Femur (tissue), 1 donor: ENCODE measurements around the gene PHAF1.
A peak's percentile ranks its signal among the peaks of the same experiment; 100 is the strongest.

Source experiments
- DNase-seq: peaks from one replicate; pipeline ENCODE4 v3.0.0-alpha.2; 2017

Gene PHAF1

DNA sequence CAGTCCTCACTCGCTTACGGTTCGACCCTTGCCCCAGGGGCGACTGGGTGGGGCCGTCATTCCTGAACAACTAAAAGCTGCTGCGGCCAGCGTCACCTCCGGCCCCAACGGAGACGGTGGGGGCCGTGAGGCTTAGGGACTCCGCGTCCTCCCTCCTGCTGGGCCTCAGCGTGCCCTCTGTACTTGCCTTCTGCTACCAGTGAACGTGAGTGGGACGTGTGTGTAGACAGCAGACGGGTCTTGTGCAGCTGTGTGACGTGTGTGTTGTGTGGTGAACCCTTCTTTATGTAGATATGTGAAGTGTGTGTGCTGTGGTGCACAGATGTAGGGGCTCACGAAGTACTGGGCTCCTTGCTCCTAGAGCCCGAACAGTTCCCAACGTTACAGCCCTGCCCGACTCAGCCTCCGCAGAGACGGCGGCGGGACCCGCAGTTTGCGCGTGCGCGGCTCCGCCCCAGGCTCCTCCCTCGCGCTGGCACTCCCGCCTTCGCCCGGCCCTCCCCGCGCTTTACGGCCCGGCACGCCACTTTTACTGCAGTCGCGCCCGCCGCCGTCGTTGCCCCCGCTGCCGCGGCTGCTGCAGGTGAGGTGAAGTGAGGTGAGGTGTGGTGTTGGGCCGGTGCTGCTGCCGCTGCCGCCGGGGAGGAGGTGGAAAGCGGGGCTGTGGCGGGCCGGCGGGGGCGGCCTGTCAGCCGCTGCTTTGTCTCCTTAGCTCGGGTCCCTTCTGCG, at the start of gene PHAF1:
Gene PHAF1 (plus strand): TSS at position 535 of the 729 bp plus-strand sequence. CDS start 235 bp downstream, outside the sequence.
- DNase-seq = peak; percentile 96

DNA sequence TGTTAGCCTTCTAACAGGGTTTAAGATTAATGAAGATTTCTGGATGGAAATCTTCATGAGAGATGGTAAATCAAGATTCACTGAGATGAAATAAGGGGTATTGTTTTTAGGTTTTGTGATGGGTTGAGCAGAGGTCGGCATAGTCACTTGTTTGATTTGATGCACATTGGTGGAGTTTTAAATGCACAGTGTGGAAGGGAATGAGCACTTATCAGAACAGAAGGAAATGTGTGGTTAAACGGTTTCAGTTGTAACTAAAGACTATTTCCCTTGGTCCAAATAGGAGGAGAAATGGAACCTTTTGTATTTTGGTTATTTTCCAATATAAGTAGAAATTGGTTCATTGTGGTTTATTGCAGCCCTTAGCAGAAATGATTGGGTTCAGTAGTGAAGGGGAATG, 46.7 kb upstream of the PHAF1 start:
- no peak for DNase-seq

DNA sequence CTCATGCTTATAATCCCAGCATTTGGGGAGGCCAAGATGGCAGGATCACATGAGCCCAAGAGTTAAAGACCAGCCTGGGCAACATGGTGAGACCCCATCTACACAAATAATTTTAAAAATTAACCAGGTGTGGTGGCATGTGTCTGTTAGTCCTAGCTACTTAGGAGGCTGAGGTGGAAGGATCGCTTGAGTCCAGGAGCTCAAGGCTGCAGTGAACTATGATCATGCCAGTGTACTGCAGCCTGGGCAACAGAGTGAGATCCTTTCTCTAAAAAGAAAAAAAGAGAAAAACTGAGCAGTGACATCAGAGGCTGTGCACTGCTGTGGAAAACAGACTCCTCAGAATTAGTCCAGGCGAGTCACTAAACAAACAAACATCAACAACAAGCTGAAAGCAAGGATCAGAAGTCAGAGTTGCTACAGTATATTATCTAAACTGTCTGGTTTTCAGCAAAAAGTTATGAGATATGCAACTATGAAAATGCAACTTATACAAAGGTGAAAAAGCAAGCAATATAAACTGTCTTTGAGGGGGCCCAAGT, 41.5 kb upstream of the PHAF1 start:
- DNase-seq = no peak

DNA sequence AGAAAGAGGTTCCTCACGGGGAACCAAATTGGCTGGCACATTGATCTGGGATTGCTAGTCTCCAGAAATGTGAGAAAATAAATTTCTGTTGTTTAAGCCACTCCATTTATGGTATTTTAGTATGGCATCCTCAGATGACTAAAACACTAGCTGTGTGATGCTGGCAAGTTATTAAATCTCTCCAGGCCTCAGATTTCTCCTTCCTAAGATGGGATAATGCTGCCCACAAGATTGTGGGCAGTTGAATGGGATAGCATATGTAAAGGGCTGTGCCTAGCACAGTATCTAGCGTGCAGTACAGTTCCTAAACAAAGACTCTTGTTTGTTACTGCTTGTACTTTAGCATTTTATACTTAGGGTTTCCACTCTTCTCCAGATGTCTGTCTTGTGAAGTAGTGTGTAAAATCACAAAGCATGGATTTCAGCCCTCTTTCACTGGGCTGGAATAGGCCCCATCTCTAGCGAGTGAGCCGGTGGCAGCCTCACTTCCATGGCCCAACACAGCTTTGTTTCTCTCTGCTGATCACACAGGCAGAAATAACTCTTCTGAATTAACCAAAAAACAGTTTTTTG, 38.2 kb upstream of the PHAF1 start:
- no peak for DNase-seq

DNA sequence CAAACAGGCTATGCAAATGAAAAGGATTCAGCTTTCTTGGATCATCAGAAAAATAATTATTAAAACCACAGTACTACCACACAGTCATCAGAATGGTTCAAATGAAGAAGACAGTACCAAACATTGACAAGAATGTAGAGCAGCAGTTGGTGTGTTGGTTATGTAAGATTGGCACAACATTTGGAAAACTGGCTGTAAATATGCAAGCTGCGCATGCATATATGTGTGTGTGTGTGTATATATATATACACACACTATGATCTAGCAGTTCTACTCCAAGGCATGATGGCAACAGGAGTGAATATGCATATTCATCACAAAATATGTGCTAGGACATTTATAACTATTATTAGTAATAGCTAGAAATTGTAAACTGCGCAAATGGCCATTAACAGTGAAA, 34.4 kb upstream of the PHAF1 start:
- DNase-seq = no peak

DNA sequence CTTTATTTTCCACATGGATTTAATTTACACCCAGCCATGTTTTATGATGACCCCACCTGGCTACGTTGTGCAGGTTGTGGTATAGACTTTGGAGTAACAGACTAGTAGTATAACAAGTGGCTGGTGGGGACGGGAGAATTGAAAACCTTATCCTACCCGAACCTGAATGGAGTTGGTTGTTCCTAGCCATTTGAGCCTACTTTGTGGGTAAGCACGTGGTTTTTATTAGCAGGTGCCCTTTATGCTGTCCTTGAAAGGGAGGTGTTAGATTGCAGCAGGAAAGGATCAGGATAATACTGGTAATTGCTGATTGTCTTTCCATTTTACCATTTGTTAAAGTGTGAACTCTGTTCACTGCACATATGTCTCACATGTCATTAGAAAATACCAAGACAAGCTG, 31.9 kb upstream of the PHAF1 start:
- no peak for DNase-seq

DNA sequence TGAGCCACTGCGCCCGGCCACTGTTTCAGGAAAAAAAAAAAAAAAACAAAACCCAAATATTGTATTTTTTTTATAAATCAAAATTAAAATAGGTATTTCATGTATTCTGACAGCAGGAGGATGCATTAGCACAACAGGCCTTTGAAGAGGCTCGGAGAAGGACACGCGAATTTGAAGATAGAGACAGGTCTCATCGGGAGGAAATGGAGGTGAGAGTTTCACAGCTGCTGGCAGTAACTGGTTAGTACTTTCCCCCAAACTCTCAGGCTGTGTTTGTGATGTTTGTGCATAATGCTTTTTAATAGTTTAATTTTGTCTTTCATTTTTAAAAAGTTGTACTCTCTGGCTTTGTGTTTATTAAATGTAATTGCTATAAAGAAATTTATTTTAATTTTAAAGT, 27.6 kb upstream of the PHAF1 start:
- no peak for DNase-seq

DNA sequence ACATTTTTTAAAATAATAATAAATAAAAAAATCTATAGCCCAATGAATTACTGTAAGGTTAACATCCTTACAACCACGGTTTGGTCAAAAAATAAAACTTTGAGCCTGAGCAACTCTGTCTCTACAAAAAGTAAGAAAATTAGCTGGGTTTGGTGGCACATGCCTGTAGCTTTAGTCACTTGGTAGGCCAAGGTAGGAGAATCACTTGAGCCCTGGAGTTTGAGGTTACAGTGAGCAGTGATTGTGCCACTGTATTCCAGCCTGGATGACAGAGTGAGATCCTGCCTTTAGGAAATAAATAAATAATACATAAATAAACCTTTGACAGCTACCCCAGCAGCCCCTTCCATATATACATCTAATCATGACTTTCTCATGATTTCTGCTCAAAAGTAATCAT, 26.9 kb upstream of the PHAF1 start:
- DNase-seq = no peak

DNA sequence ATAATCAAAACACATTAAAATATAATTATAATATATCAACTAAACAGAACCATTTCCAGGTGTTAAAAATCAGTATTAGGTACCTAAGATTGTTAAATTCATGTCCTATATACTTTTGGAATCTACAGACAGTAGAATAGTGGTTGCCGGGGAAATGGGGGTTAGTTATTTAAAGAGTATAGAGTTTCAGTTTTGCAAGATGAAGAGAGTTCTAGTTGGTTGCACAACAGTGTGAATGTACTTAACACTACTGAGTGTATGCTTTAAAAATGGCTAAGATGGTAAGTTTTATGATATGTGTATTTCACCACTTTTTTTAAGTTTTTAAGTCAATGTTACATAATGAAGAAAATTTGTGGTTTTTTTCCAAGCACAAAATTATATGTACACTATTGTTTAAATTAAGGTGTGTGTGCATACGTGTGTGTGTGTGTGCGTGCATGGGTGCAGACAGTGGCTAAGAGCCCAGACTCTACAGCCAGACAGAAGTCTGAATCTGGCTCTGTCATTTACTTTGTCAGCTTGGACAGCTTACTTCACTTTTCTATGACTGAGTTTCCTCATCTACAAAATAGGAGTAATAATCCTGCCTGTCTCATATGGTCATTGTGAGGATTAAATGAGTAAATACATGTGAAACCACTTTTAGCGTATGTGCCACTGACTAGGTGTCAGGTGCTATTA, 25.3 kb upstream of the PHAF1 start:
- DNase-seq = no peak

DNA sequence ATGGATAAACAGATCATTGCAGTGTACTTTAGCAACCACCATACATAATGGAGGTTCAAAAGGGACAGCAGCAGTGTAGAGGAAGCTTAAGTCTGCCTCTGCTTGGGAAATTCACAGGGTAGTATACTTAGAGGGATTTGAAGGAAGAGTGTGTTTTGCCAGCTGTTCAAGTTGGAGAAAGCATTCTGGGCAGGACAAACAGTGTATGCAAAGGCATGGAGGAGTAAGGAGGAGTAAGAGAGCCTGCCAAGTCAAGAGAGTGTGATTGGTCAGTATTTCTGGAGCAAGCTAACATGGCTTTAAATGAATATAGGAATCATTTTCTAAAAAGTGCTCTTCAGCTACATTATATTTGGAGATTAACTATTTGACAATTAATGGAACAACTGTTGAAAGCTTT, 22.9 kb upstream of the PHAF1 start:
- peak; percentile 40 for DNase-seq

DNA sequence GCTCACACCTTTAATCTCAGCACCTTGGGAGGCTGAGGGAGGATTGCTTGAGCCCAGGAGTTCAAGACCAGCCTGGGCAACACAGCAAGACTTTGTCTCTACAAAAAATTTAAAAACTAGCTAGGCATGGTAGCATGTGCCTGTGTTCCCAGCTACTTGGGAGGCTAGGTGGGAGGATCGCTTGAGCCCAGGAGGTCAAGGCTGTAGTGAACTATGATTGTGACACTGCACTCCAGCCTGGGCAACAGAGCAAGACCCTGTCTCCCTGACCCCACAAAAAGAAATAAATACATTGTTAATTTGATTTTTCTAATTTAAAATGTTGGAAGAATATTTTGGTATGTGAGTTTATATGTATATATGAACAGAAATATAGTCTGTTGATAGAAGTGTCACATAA, 22.4 kb upstream of the PHAF1 start:
- no peak for DNase-seq

DNA sequence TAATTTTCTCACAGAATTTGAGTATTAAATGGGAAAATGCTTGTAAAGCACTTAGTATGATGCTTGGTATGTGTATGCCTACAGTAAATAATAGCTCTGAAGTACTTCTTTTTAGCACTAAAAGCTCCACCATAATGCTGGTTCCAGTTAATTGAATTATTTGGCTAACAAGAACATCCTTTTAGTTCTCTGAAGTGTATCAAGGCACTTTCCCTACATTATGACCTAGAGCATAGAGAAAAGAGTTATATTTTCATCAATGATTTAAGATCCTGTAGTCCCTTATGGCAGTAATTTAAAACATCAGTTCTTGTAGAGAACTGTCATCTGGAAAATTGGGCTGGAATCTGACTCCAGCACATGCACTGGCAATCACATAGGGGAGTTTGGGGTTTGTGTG, 21.9 kb upstream of the PHAF1 start:
- no peak for DNase-seq

DNA sequence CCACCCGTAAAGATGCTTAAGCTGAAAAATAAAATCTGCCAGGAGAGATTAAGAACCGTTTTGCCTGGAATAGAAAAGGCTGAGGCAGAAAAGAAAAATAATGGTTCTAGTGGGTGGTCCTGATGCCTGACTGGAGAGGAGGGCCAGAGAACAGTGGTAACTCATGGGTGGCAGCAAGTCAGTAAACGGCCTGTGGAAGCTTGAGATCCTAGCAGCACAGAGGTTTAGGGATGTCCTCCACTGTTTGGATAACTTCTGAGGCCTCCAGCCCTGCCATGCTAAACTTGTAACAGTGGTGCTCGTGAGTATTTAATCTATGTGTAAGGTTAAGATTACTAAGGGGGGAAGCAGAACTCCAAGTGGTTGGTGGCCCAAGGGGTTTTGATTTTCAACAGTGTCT, 21.2 kb upstream of the PHAF1 start:
- no peak for DNase-seq

DNA sequence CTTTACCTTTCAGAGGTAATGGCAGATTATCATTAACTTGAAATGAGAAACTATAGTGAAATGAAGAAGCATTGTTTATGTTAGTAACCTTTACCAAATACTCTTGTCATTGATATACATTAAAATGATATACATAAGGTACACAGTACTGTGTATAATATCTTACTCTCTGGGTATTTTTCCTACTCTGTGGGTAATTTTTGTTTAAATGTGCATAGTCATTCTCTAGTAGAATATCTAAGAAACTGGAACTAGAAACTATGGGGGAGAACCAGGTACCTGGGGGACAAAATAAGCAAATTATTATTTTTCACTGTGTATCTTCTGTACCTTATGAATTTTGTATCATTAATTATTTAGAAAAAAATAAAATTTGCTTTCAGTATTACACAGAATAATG, 20.6 kb upstream of the PHAF1 start:
- no peak for DNase-seq

DNA sequence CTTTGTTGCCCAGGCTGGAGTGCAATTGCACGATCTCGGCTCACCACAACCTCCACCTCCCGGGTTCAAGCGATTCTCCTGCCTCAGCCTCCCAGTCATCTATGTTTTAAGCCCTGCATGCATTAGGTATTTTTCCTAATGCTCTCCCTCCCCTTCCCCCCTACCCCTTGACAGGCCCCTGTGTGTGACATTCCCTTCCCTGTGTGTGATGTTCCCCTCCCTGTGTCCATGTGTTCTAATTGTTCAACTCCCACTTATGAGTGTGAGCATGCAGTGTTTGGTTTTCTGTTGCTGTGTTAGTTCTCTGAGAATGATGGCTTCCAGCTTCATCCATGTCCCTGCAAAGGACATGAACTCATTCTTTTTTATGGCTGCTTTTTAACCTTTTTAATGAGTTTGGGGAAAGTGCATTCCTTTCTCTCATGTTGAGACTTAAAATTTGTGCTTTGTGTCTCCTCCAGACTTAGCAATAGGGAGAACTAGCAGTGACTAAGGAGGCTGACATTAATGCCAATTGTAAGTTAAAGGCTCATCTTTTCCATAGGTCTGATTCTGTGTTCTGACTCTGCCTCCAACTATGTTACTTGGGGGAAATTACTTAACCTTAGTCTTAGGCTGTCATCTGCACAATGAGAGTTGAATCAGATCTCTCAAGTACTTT, 17.7 kb upstream of the PHAF1 start:
- DNase-seq = no peak

DNA sequence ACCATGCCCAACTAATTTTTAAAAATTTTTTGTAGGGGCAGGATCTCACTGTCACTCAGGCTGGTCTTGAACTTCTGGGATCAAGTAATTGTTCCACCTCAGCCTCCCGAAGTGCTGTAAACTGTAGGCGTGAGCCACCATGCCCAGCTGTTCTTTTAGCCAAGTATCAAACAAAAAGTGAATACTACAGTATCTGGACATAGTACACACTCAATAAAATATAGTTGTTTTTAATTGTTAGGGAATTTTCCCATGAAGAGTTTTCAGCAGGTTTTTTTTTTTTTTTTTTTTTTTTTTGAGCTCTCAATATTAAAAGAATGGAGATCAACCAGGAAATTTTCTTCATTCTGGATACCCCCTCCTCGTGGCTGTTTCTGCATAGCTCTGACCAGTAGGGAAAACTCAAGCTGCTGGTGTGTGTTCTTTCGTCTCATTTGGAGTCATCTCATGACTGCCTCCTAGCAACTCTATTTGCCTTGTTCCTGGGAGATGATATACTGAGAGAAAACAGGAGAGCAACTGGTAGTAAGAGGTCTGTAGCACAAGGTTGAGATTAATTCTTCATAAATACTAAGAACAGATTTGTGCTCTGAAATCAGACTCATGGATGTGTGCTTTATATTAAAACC, 16.5 kb upstream of the PHAF1 start:
- no peak for DNase-seq

DNA sequence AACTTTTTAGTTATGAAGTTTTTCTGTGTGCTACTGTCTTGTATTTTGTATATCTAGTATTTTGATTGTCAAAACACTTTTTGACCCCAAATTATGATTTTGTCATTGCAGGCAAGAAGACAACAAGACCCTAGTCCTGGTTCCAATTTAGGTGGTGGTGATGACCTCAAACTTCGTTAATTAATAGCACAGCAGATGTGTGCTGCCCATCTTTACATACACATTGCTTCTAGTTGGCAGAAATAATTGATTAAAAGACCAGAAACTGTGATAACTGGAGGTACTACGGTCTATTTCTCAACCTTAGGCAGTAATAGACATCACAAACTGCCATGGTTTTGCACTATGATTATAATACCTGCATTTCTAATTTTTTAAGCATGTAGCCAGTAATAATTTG, 11.1 kb upstream of the PHAF1 start:
- DNase-seq = no peak

DNA sequence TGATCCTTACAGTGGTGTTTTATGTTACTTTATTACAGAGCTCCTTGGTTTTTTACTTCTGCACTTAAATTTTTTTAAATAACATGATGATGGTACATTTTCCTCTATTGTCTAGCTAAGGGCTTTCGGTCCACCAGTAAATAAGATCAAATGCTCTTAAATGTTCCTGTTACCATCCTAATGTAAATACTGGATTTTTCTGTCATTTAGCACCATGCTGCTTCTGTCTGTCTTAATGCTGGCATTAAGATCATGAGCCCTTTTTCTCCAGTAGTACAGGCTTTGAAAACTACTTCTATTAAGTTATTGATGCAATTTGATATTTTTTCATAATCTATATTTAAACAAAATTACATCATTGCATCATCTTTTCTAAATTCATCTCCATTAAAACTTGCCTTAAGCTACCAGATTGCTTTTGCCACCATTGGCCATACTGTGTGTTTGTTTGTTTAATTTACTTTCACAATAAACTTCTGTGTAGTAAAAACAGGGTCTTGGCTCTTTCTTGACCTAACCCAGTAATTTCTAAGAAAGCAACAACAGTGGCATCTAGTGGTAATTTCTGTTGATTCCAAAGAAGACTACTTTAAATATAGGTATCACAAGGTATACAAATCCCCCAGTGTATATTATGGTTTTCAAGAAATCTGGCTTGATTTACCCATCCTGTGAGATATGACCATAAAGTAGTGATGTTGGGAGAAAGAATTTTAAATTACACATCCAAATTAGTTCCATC, 9.0 kb upstream of the PHAF1 start:
- DNase-seq = no peak

DNA sequence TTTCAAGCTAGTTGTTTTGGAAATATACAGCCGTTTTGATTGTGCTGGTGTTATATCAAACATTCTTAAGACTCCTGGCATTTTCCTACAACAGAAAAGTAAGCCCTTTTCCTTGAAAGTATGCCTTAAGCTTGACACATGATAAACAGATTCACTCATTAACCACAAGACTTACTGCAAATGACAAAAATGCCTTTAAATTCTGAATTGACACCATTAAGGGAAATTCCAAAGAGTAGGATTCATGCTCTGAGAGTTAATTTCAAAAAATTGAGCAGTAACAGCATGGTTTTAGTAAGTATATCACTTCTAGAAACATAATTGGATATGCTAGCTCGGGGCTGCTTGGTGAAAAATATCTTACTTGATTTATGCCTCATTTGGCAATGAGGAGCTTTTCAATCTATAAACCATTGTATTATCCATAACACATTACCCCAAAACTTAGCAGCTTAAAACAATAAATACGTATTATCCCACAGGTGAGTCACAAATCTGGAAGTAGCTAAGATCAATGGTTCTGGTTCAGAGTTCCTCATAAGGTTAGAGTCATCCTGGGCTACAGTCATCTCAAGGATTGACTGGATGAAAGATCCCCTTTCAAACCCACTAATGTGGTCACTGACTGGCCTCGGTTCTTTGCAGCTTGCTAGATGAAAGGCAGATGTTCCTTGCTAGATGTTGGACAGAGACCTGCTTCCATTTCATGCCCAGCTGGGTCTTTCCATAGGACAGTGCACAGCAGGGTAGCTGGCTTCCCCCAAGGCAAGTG, 8.2 kb upstream of the PHAF1 start:
- no peak for DNase-seq

DNA sequence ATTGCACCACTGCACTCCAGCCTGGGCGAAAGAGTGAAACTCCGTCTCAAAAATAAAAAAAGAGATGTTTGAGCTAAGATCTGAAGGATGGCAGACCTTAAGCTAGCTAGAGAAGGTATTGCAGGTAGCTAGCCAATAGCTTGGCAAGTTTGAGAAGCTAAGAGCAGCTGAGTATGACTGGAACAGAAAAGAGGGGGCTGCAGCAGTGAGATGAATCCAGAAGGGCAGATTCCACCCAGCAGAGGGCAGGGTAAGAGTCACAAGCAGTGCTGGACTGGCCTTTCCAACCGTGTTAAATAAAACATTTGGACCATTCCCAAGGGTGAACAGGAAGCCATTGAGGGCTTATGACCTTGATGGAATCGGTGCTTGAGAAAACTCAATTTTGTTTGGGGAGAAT, 5.7 kb upstream of the PHAF1 start:
- DNase-seq = peak; percentile 31

DNA sequence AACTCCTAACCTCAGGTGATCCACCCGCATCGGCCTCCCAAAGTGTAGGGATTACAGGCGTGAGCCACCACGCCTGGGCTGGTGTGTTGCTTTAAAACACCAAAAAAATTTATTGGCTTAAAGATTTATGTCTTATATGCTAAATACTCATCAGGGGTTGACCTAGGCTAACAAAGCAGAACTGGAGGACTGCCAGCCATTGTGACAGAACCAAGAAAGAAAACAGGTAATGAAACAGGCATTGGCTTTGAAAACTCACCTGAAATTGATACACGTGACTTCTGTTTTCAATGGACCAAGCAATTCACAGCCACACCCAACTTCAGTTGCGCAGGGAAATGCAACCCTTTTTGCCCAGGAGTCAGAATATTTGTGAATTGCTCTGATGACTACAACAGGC, 4.9 kb upstream of the PHAF1 start:
- DNase-seq = no peak

DNA sequence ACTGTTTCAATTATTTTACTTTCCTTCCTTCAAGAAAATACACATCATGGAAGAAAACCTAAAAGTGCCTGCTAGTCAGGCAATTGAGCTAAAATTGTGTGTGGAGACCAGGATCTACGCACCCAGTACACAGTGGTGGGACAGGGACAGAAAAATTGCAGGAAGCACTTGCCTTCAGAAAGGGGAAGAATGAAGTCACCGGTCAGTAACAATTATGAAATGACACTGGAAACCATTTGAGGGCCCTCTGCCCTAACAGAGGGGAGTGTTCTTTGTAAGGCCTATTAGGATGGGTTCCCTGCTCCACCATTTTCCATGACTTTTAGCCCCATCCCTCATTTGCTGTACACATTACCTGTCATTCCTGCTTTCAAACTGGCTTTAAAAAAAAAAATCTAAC, 4.5 kb upstream of the PHAF1 start:
- DNase-seq = no peak
